Smooth muscle cell (in vitro differentiated cells): ENCODE results near the gene CD2AP. TPM values are rescaled to one million over a fixed set of nuclear protein-coding genes. Genes with fewer than 3 reads are reported as not detected.

ENCODE experiments used
- DNase-seq: peaks from one replicate; lab custom pipeline; 2025; ENCODE audit not compliant: unreplicated experiment; lab: John Stamatoyannopoulos, UW
- H2AFZ ChIP-seq: fragments of 200-600 bp; sonication (generic); 2 replicates; pipeline ENCODE4 v1.6.0; 2016; ENCODE audit warnings: antibody characterized with exemption, low read depth, mild to moderate bottlenecking
- H3F3A ChIP-seq: fragments of 200-600 bp; sonication (generic); 2 replicates; pipeline ENCODE4 v1.6.0; 2017; ENCODE audit warnings: antibody characterized with exemption, low read depth
- H3K27ac ChIP-seq: fragments of 200-600 bp; sonication (generic); 2 replicates; pipeline ENCODE4 v1.5.1; 2016; ENCODE audit warnings: low read depth, mild to moderate bottlenecking
- H3K27me3 ChIP-seq: fragments of 200-600 bp; sonication (generic); 2 replicates; pipeline ENCODE4 v1.6.1; 2016; ENCODE audit warnings: low read depth, mild to moderate bottlenecking
- H3K36me3 ChIP-seq: fragments of 200-600 bp; sonication (generic); 2 replicates; pipeline ENCODE4 v1.5.1; 2016; ENCODE audit warnings: low read depth
- H3K4me1 ChIP-seq: fragments of 200-600 bp; sonication (generic); 2 replicates; pipeline ENCODE4 v1.5.1; 2016; ENCODE audit warnings: low read depth
- H3K4me2 ChIP-seq: fragments of 200-600 bp; sonication (generic); 2 replicates; pipeline ENCODE4 v1.6.0; 2016; ENCODE audit warnings: mild to moderate bottlenecking
- H3K4me3 ChIP-seq: fragments of 200-600 bp; sonication (generic); 2 replicates; pipeline ENCODE4 v1.5.1; 2016; ENCODE audit warnings: mild to moderate bottlenecking
- H3K79me2 ChIP-seq: fragments of 200-600 bp; sonication (generic); 2 replicates; pipeline ENCODE4 v1.6.0; 2016; ENCODE audit warnings: low read depth, mild to moderate bottlenecking
- H3K9ac ChIP-seq: fragments of 200-600 bp; sonication (generic); 2 replicates; pipeline ENCODE4 v1.6.0; 2016; ENCODE audit warnings: low read depth
- H3K9me3 ChIP-seq: fragments of 200-600 bp; sonication (generic); replicated peaks from 2 replicates; pipeline ENCODE4 v1.5.1; 2016; ENCODE audit warnings: low read depth
- H4K20me1 ChIP-seq: fragments of 200-600 bp; sonication (generic); 2 replicates; pipeline ENCODE4 v1.6.0; 2016; ENCODE audit warnings: low read depth
- CTCF ChIP-seq: fragments of 200-600 bp; sonication (generic); IDR thresholded peaks from 2 replicates; pipeline ENCODE4 v1.5.1; 2017; ENCODE audit warnings: borderline replicate concordance, mild to moderate bottlenecking, antibody characterized with exemption; ENCODE audit not compliant: insufficient read depth, poor library complexity, severe bottlenecking
- WGBS: methylation state at CpG from one replicate; pipeline ENCODE4 v1.1.7; 2016; ENCODE audit warnings: low lambda C conversion rate; 5-methylcytosine and 5-hydroxymethylcytosine counted together
- polyA plus RNA-seq: library from polyadenylated mRNA; unstranded; fragments of >200 nt; fragmentation: Nextera tagmentation; extraction: Ambion mirVana; gene quantifications from 2 replicates; pipeline ENCODE4 v1.2.1, GENCODE V29; 2016
- total RNA-seq: library from RNA; depleted of rRNA; stranded (reverse); fragments of >200 nt; gene quantifications from 2 replicates; pipeline ENCODE4 v1.2.3, GENCODE V29; 2014

CD2AP gene
- total and polyA plus RNA-seq, 2 experiments from 2014 or later = 7.4 to 33.4 TPM

GRCh38 chr6:47593979-47594378 lies 116.4 kb downstream of the CD2AP start:
- WGBS = 100% methylated on average over 3 of the region's 3 CpGs
- Histone ChIP-seq H3K4me1 (no peaks in the 10 kb centered on the region), H3K36me3 (peaks cover 17% of the 10 kb centered on the region)

GRCh38 chr6:47595785-47596184 lies 118.2 kb downstream of the CD2AP start:
- no peak for TF ChIP-seq CTCF
- WGBS = 89% methylated on average over 1 of the region's 1 CpG

More at GRCh38 chr6:47593979-47594378, 116.4 kb downstream of the CD2AP start:
- Histone ChIP-seq H3K4me2 (no peak overlapping the region), H3K9me3 (no peaks in the 10 kb centered on the region), H3K9ac (no peak overlapping the region), H2AFZ (no peak overlapping the region), H3K27me3 (no peaks in the 10 kb centered on the region), H3F3A (no peaks in the 10 kb centered on the region), H3K27ac (no peak overlapping the region), H3K4me3 (no peak overlapping the region), H3K79me2 (peaks cover 2% of the 10 kb centered on the region), H4K20me1 (peaks cover 7% of the 10 kb centered on the region)
- no peak for TF ChIP-seq CTCF
- no peak for DNase-seq

GRCh38 chr6:47598367-47598766 lies 120.8 kb downstream of the CD2AP start:
- Histone ChIP-seq H3K27ac (no peak overlapping the region), H2AFZ (no peak overlapping the region), H3K4me2 (no peak overlapping the region), H3K36me3 (peaks cover 23% of the 10 kb centered on the region), H3K79me2 (no peaks in the 10 kb centered on the region), H3K9ac (no peak overlapping the region), H3K27me3 (no peaks in the 10 kb centered on the region), H3F3A (no peaks in the 10 kb centered on the region), H4K20me1 (peaks cover 14% of the 10 kb centered on the region), H3K9me3 (no peaks in the 10 kb centered on the region), H3K4me1 (no peaks in the 10 kb centered on the region), H3K4me3 (no peak overlapping the region)
- TF ChIP-seq CTCF = no peak
- WGBS = 87% methylated on average over 4 of the region's 4 CpGs
- DNase-seq = no peak

More at GRCh38 chr6:47595785-47596184, 118.2 kb downstream of the CD2AP start:
- Histone ChIP-seq H2AFZ (no peak overlapping the region), H3F3A (no peaks in the 10 kb centered on the region), H3K9me3 (no peaks in the 10 kb centered on the region), H3K36me3 (peaks cover 26% of the 10 kb centered on the region), H4K20me1 (peaks cover 9% of the 10 kb centered on the region), H3K9ac (no peak overlapping the region), H3K4me3 (no peak overlapping the region), H3K79me2 (peaks cover 2% of the 10 kb centered on the region), H3K27me3 (no peaks in the 10 kb centered on the region), H3K27ac (no peak overlapping the region), H3K4me2 (no peak overlapping the region), H3K4me1 (no peaks in the 10 kb centered on the region)
- no peak for DNase-seq

GRCh38 chr6:47599512-47599911 lies 121.9 kb downstream of the CD2AP start:
- WGBS = 91% methylated on average over 1 of the region's 1 CpG
- no peak for DNase-seq

More at GRCh38 chr6:47599512-47599911, 121.9 kb downstream of the CD2AP start:
- Histone ChIP-seq H3K4me1 (no peaks in the 10 kb centered on the region), H3K79me2 (no peaks in the 10 kb centered on the region), H3K36me3 (peaks cover 23% of the 10 kb centered on the region), H3K27me3 (no peaks in the 10 kb centered on the region), H2AFZ (no peak overlapping the region), H3K4me2 (no peak overlapping the region), H3K9me3 (no peaks in the 10 kb centered on the region), H4K20me1 (peaks cover 14% of the 10 kb centered on the region), H3K9ac (no peak overlapping the region), H3F3A (no peaks in the 10 kb centered on the region), H3K27ac (no peak overlapping the region), H3K4me3 (no peak overlapping the region)
- TF ChIP-seq CTCF = no peak
